ENCODE data around the gene SPATA31A6. TPM values are rescaled to one million over a fixed set of nuclear protein-coding genes. Genes with fewer than 3 reads are reported as not detected.
"Not testable (repeated sequence)": the region's sequence is repeated elsewhere in the genome, so short reads cannot be mapped to it uniquely, and the experiment has no call there.

SPATA31A6 gene
- total RNA-seq = not detected

DNA sequence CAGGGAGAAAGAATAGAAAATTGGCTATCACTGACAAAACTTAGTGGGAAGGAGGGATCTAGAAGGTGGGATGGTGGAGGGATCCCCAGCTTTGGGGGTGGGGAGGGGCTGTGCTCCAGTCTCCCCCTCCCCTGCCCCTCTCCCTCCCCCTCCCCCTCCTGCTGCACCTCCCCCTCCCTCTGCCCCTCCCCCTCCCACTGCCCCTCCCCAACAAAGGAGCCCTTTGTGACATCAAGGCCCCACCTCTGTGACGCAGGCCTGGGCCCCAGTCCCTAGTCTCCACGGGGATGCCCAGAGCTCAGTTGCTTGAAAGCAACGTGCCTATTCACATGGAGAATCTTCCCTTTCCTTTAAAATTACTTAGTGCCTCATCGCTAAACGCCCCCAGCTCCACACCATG, at the start of gene SPATA31A6:
TSS of gene SPATA31A6 (plus strand) at position 301 of the 400 bp plus-strand sequence. CDS start at position 330, 29 bp downstream.
- DNase-seq (ENCODE audit: low spot score); ATAC-seq; intact Hi-C loops (cut with DNase I): not testable (repeated sequence)

DNA sequence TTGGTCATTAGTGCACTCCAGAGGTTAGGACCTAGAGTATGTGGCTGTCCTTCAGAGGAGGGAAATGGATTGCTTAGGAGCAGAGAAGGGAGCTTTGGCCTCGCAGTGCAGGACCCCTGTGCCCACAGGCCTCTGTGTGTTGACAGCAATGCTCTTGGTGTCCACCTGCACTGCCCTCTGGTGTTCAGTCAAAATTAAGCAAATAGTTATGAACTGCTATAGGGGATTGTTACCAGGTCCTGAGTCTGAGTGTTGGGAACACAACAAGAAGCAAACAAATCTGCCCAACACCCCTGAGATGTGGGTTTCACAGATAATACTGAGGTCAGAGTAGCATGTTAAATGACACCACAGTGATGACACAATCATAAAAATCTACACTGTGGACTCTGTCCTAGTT, 23.2 kb upstream of the SPATA31A6 start:
- DNase-seq (ENCODE audit: low spot score); intact Hi-C loops (cut with DNase I); ATAC-seq: not testable (repeated sequence)

- intact Hi-C loops (cut with DNase I); DNase-seq (ENCODE audit: low spot score); ATAC-seq: not testable (repeated sequence)
Measured at GRCh38 chr9:42219861-42220260, 36.4 kb downstream of the SPATA31A6 start.

DNA sequence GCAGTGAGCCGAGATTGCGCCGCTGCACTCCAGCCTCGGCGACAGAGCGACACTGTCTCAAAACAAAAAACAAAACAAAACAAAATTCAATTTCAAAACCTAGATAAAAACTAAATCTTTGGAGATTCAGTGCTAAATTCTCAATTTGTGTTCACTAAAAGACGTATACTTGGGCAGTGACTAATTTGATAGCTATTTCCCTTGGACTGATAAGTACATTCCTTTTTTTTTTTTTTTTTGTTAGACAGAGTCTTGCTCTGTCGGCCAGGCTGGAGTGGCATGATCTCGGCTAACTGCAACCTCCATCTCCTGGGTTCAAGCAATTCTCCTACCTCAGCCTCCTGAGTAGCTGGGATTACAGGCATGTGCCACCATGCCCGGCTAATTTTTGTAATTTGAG, 39.8 kb downstream of the SPATA31A6 start:
- intact Hi-C loops (cut with DNase I); ATAC-seq: not testable (repeated sequence)

GRCh38 chr9:42233031-42233430, 49.6 kb downstream of the SPATA31A6 start:
- DNase-seq (ENCODE audit: low spot score); ATAC-seq; intact Hi-C loops (cut with DNase I): not testable (repeated sequence)

More for the DNA sequence above, 39.8 kb downstream of the SPATA31A6 start:
- not testable (repeated sequence) for DNase-seq (ENCODE audit: low spot score)

DNA sequence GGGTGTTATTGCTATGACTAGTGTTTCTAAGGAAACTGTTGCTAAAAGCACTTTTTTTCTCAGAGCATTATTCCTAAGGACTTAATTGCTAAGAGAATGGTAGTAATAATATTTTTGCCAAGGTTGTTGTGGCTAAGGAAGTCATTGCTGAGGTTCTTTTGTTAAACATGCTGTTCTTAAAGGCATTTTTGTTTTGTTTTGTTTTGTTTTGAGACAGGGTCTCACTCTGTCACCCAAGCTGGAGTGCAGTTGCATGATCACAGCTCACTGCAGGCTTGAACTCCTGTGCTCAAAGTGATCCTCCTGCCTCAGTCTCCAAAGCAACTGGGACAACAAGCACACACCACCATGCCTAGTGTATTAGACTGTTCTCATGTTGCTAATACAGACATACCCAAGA, 51.2 kb downstream of the SPATA31A6 start:
- intact Hi-C loops (cut with DNase I); ATAC-seq; DNase-seq (ENCODE audit: low spot score): not testable (repeated sequence)

DNA sequence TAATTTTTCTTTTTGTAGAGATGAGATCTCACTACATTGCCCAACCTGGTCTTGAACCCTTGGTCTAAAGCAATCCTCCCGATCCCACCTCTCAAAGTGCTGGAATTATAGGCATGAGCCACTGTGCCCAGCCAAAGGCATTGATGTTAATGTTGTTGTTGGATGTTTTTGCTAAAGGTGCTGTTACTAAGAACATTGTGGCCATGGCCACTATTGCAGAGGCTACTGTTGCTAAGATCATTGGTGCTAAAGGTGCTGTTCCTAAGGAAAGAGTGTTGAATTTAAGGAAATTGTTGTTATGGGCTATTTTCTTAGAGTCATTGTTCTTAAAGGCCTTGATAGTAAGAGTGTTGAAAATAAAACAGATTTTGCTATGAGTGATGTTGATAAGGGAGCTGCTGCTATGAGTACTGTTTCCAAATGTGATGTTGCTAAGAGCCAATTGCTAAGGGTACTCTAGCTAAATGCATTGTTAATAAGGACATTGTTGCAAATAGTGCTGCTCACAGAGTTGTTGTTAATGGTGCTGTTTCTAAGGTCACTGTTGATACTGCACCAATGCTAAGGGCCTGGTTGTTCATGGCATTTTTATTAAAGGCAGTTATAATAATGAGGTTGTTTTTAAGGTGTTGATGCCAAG, 52.0 kb downstream of the SPATA31A6 start:
- ATAC-seq; DNase-seq (ENCODE audit: low spot score); intact Hi-C loops (cut with DNase I): not testable (repeated sequence)

DNA sequence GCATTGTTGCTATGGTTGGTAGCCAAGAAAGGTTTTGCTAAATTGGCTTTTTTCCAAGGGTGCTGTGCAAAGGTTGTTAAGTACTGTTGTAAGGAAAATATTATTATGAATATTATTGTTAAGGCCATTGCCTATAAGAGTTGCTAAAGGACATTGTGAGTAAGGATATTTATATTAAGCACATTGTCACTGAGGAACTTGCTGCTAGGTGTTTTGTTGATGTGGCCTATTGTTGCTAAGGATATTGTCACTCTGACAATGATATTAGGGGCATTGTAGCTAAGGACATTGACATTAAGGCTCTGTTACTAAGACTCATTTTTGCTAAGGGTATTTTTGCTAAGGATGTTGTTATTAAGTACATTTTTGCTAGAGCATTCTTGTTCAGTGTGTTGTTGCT, 52.6 kb downstream of the SPATA31A6 start:
- intact Hi-C loops (cut with DNase I); DNase-seq (ENCODE audit: low spot score); ATAC-seq: not testable (repeated sequence)

- ATAC-seq; DNase-seq (ENCODE audit: low spot score); intact Hi-C loops (cut with DNase I): not testable (repeated sequence)
Measured at GRCh38 chr9:42237381-42237780, 53.9 kb downstream of the SPATA31A6 start.

DNA sequence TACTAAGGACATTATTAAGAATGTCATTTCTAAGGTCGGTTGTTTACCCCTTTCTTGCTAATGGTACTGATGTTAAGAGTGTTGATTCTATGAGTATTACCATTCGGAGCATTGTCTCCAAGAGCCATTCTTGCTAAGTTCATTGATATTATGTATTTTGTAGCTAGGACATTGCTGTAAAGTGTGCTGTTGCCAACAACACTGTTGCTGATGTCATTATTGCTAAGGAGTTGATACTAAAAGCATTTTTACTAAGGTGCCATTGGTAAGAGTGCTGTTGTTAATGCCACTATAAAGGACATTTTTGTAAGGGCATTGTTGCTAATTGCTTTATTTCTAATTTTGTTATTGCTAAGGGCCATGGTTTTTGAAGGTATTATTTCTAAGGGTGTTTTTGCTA, 55.4 kb downstream of the SPATA31A6 start:
- DNase-seq (ENCODE audit: low spot score); ATAC-seq; intact Hi-C loops (cut with DNase I): not testable (repeated sequence)

Other genes with a start within 250 kb of the SPATA31A6 start
- gene CNTNAP3B, start 54.2 kb upstream of the SPATA31A6 start, total RNA-seq = 20.4 TPM

All from sciatic nerve (tissue), 2 donors.